GM21367 (cell line): ENCODE results near the gene EPHB2.

Experiments used
- ATAC-seq: cut with Tn5 transposase; IDR thresholded peaks from one replicate; pipeline ENCODE4 v1.9.1; 2021; ENCODE audit not compliant: unreplicated experiment

EPHB2 gene

GRCh38 chr1:22796642-22797041 lies 86.0 kb downstream of the EPHB2 start:
- ATAC-seq = no peak

DNA sequence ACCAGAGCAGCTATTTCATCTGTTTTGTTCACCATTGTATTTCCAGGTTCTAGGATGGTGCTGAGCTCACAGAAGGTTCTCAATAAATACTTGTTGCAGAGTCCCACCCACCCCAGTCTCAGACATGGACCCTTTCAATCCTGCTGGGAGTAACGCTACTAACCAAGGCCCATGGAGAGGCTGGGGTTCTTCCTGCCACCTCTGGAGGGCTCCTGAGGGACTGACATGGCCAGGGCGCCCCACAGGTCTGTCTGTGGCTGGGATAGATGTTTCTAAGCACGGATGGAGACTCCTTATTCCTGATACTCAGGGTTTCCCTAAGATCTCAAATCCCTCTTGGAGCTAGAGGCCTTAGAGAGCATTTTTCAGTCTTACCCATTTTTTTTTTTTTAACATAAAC lies 87.4 kb downstream of the EPHB2 start:
- ATAC-seq = no peak

DNA sequence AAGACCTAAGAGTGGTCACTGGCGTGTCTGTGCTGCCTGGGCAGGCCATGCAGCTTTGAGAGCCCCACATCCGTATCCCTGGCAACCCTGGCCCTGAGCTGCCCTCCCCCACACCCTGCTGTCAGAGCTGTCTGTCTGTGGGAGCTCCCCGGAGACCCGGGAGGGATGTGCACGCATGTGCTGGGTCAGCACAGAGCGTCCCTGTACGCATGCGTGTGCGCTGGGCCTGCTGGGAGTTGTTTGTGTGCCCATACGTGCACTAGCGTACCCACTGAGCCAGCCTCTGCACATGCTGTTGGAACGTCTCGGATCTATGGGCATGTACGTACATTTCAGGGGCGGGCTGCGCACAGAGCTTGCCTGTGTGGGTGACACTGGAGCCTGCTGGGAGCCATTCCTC lies 89.3 kb downstream of the EPHB2 start:
- no peak for ATAC-seq

DNA sequence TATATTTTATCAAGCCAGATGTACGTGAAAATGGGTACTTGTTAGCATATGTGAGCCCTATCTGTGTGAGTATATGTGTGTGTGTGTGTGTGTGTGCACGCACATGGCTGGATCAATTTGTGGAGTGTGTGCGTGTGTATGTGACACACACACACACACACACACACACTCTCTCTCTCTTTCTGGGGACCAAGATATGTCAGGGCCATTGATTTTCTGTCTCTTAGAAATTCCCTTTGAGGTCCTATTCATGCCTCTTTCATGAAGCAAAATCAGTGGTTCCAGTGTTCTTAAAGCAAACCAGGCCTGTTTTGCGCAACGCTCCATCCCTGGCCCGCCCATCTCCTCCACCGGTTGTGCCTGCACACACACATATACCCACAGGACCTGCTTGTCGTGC lies 90.0 kb downstream of the EPHB2 start:
- no peak for ATAC-seq

GRCh38 chr1:22801347-22801746 lies 90.7 kb downstream of the EPHB2 start:
- no peak for ATAC-seq

DNA sequence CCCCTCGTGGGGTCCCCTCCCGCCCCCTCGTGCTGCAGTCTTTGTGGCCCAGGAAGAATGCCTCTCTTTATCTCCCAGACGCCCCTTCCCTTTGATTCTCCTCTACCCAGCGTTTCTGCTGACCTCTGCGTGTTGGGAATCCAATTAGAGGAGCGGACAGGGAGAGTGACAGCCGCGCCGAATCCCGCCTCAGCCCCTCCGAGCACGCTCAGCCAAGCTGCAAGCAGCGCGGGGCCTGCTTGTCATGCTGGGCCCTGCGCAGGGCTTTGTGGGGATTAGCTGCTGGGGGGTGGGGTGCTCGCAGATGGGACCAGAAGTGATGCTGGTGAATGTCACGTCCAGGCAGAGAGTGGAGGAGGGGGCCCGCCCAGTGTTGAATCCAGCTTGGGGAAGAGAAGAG lies 91.1 kb downstream of the EPHB2 start:
- ATAC-seq = no peak

GRCh38 chr1:22803833-22804232 lies 93.2 kb downstream of the EPHB2 start:
- ATAC-seq = no peak

- no peak for ATAC-seq
Observed at GRCh38 chr1:22804406-22804805, 93.8 kb downstream of the EPHB2 start.

GRCh38 chr1:22804969-22805671 lies 94.5 kb downstream of the EPHB2 start:
- no peak for ATAC-seq

DNA sequence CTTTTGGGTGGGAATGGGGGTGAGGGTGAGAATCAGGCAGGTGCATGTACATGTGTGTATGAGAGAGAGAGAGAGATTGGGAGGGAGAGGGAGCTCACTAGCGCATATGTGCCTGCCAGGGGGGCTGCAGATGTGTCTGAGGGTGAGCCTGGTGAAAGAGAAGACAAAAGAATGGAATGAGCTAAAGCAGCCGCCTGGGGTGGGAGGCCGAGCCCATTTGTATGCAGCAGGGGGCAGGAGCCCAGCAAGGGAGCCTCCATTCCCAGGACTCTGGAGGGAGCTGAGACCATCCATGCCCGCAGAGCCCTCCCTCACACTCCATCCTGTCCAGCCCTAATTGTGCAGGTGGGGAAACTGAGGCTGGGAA lies 95.0 kb downstream of the EPHB2 start:
- no peak for ATAC-seq

DNA sequence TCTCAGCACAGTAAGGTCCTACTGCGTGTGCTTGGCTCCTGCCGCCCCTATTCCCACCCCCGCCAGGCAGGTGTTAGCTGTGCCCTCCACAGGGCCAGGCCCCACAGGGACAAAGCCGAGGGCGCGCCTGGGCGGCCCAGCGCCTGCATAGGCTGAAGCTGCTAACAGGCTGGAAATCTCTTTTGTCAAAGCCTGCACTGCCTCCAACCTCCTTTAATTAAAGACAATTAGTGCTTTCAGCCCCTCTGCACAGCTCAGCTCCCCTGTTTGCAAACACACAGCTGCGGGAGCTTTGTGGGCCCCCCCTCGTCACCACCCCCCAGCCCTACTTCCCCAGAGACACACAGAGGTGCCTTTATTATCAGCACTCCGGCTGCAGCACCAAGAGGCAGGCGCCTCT lies 95.9 kb downstream of the EPHB2 start:
- no peak for ATAC-seq

GRCh38 chr1:22807340-22807739 lies 96.7 kb downstream of the EPHB2 start:
- no peak for ATAC-seq

DNA sequence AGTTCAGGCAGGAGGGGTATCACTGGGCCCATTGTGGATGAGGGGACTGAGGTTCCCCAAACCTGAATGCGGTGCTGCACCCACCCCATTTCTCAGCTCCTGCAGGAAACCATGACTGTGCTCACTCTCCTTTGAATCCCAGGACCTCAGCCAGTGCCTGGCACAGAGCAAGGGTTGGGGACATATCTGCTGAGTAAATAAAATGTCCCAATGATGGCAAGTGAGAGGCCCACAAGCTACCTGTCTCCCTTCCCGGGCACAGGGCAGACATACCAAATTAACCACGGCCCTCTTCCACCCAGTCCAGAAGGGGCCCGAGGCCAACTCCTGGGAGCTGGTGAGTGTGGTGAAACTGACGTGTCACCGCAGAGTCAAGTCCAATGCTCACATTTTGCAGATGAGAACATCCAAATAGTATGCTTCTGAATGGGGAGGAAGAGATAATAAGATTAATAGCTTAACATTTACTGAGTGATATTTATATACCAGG lies 97.6 kb downstream of the EPHB2 start:
- no peak for ATAC-seq

DNA sequence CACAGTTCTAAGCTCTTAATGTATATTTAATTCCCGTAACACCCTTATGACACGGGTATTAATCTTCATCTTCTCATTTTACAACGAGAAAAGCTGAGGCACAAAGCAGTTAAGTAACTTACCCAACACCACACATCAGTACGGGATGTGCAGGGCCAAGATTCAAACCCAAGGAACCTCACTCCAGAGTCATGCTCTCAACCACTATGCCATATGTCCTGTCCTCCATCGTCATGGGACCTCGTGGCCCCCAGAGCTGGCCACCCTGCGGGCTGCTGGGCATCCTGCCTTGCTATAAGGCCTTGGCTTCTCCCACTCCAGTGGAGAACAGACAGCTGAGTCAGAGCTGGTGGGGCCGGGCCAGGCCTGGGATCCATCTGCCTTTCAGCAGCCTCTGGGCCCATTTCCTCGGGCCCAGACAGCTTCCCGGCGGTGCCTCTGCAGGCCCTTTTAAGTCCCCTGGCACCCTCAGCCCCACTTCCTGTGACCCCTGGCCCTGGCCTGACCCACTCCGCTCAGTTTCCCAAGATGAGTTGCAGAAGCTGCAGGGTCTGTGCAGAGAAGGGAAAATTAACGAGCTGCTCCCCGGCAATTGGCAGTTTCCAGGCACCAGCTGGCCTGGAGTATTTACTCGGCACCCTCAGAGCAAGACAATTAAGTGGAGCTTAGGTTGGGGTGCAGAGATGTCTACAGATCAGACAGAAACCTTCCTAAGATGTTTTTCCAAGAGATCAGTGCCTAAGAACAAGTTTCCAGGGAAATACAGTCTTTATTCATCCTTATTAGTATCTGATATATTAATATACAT lies 98.2 kb downstream of the EPHB2 start:
- ATAC-seq = no peak

DNA sequence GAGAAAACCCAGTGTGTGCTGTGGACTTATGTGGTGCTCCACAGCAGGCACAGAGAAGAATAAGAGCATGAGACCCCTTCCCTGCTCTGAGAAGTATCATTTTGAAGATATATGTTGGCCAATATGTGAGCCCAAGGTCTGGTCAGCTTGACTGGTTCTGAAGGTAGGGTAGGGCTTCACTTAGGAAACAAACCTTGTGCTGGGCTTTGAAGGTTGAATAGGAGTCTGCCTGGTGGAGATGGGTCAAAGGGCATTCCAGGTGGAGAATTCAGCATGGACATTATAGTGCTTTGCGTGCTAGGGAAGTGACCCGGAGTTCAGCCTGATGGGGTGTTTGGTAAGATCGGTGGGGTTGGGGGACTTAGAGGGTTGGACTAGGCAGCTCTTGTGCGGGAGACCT lies 99.1 kb downstream of the EPHB2 start:
- no peak for ATAC-seq

GRCh38 chr1:22810378-22810777 lies 99.7 kb downstream of the EPHB2 start:
- ATAC-seq = no peak

DNA sequence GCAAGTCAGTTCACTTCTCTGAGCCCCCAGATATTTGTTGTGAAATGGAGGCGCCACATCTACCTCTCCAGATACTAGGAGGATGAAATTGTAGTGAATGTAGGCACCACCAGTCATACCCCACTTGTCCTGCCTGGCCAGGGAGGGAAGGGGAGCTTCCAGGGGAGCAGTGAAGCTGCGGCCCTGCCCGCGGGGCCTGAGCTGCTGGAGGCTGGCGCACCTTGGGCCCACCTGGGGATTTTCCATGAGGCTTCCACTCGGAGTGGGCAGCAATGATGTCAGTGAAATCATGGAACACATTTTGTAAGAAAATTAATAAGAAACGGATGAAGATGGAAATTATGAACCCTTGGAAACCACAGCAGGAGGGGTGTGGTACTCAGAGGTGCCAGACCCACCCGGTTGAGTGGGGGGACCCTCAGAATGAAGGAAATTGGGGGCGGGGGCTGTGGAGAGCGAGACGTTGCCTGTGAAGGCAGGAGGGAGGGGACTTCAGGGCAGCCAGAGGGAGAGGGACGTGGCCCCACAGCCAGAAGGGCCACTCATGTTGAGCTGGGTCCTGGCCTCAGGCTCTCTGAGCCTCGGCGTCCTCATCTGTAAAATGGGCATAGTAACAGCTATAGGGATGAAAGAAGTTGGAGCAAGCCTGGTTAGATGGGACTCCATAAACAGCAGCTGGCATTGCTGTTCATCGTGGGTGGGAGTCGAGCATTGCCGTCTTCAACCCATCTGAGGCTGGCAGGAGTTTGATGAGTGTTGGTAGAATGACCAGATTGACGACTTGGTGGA lies 101.6 kb downstream of the EPHB2 start:
- no peak for ATAC-seq

- ATAC-seq = no peak
Observed at GRCh38 chr1:22812993-22813790, 102.6 kb downstream of the EPHB2 start.

DNA sequence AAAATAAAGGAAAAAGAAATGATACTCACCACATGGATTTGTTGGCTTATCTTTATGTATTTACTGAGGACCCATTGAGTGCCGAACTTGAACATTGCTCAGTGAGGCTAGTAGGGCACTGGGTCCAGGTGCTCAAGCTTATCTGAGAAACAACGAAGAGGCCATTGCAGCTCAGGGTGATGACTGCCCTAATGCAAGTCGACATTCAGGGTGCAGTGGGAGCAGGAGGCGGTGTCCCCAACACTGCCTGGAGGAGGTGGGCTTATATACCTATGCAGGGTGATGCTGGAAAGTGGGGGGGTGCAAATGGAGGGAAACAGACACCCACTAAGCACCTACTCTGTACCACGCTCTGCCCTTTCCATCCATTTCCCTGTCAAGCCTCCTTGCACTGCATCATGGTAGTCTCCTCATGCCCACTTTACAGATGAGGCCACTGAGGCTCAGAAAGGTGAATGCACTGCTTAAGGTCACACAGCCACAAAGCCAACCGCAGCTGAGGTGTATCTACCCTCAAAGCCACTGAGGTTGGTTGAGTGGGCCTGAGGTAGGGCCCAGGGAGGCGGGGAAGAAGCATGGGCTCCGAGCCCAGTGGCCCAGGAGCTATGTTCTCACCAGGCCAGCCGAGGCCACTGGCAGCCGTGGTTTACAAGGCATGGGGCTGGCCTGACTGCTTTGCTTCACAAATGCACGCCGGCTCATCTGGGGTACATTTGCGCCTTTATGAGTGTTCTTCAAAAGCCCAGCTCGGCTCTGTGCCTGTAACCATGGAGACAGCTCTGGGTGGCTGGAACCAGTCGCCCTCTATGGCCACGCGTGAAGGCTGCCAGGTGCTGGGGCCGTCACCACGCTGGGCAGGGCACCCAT lies 103.8 kb downstream of the EPHB2 start:
- ATAC-seq = no peak

DNA sequence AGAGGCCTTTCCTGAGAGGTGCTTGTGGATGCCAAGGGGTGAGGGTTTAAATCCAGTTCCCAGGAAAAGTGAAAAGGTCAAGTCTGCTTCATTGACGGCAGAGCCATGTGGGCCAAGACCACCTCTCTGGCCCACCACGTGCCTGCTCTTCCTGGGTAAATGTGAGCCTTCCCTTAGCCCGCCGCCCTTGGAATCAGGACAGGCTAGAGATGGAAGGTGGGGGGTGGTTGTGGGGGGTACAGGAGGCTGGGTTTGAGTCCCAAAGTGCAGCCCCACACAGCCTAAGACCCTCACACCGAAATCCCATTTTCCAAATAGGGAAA lies 104.4 kb downstream of the EPHB2 start:
- no peak for ATAC-seq
